Lower leg skin (tissue), 4 donors: ENCODE measurements around the gene CLEC16A. TPM values are rescaled to one million over a fixed set of nuclear protein-coding genes. Genes with fewer than 3 reads are reported as not detected.

ENCODE experiments used
- DNase-seq, 2 donors: peaks; one replicate each; pipeline ENCODE4 v3.0.0-alpha.2; 2019; ENCODE audit warnings: low spot score in 2 of 2
- H3K4me3 ChIP-seq: fragments of 200-600 bp; sonication (generic); 2 replicates; pipeline ENCODE4 v1.5.1; 2017; ENCODE audit warnings: mild to moderate bottlenecking, low read depth; ENCODE audit not compliant: poor library complexity, severe bottlenecking
- CTCF ChIP-seq, 3 donors: fragments of 450-650 bp; IDR thresholded peaks; one replicate each; pipeline ENCODE4 v1.5.1; 2016; ENCODE audit warnings: antibody characterized with exemption in 3 of 3, mild to moderate bottlenecking in 3 of 3, moderate library complexity in 2 of 3
- POLR2A ChIP-seq, 2 donors: fragments of 450-650 bp; IDR thresholded peaks; one replicate each; pipeline ENCODE4 v1.6.1; 2016 to 2017; ENCODE audit warnings: antibody characterized with exemption in 2 of 2, mild to moderate bottlenecking in 1 of 2, moderate library complexity in 1 of 2
- whole genome bisulfite sequencing, 2 donors: methylation state at CpG; one replicate each; pipeline ENCODE4 v1.1.5; 2018; 5-methylcytosine and 5-hydroxymethylcytosine counted together
- intact Hi-C: fragments of 100-400 bp; cut with DNase I; formaldehyde crosslinking; loops from one replicate; pipeline ENCODE4 v1.15.0; 2023; ENCODE audit warnings: low total_unique reads
- total RNA-seq, 4 donors: library from RNA; depleted of rRNA; stranded (reverse); fragments of >200 nt; gene quantifications; one replicate each; pipeline ENCODE4 v1.1.0, GENCODE V29; 2016

The CLEC16A gene
- total RNA-seq, 4 donors from 2014 or later, result 26.8 to 30.0 (median 29.5) TPM

GRCh38 chr16:11009027-11009755 lies 64.8 kb downstream of the CLEC16A start:
- no peak for DNase-seq
- TF ChIP-seq CTCF (IDR thresholded peaks at IDR 0.05) (no peak), POLR2A (IDR thresholded peaks at IDR 0.05) (no peak)
- intact Hi-C loops, result no loop called here
- no peak overlapping the region for H3K4me3 ChIP-seq
- WGBS, 2 donors, result 65 to 79% methylated on average over 8 of the region's 8 CpGs

- no peak overlapping the region for H3K4me3 ChIP-seq
- DNase-seq, result peak in 1 of 2 donors; percentile 89
- intact Hi-C loops, result no loop called here
- WGBS, 2 donors, result 71 to 74% methylated on average over 12 of the region's 12 CpGs
- TF ChIP-seq CTCF (IDR thresholded peaks at IDR 0.05) (no peak), POLR2A (IDR thresholded peaks at IDR 0.05) (no peak)
Observed at GRCh38 chr16:11010575-11011221, 66.3 kb downstream of the CLEC16A start.

- peak in 1 of 2 donors; percentile 46 for DNase-seq
- H3K4me3 ChIP-seq, result no peak overlapping the region
Observed at GRCh38 chr16:11011326-11011725, 67.0 kb downstream of the CLEC16A start.

GRCh38 chr16:11012841-11013240 lies 68.5 kb downstream of the CLEC16A start:
- intact Hi-C loops, result no loop called here
- no peak for DNase-seq
- WGBS, 2 donors, result 81 to 89% methylated on average over 8 of the region's 8 CpGs
- TF ChIP-seq CTCF (IDR thresholded peaks at IDR 0.05) (no peak), POLR2A (IDR thresholded peaks at IDR 0.05) (no peak)
- H3K4me3 ChIP-seq, result no peak overlapping the region

More at GRCh38 chr16:11011326-11011725, 67.0 kb downstream of the CLEC16A start:
- intact Hi-C loops, result no loop called here
- TF ChIP-seq POLR2A (IDR thresholded peaks at IDR 0.05) (no peak), CTCF (IDR thresholded peaks at IDR 0.05) (no peak)
- WGBS, 2 donors, result 82 to 90% methylated on average over 1 of the region's 1 CpG

- intact Hi-C loops, result no loop called here
- no peak overlapping the region for H3K4me3 ChIP-seq
- WGBS, 2 donors, result 71 to 73% methylated on average over 4 of the region's 4 CpGs
- no peak for DNase-seq
- TF ChIP-seq CTCF (IDR thresholded peaks at IDR 0.05), result no peak
- no peak for TF ChIP-seq POLR2A (IDR thresholded peaks at IDR 0.05)
Observed at GRCh38 chr16:11014136-11014535, 69.8 kb downstream of the CLEC16A start.
